Epithelial cell of alveolus of lung (primary cell): ENCODE data around the gene MAPK8. TPM values are rescaled to one million over a fixed set of nuclear protein-coding genes. Genes with fewer than 3 reads are reported as not detected.

Experiments used
- total RNA-seq: library from RNA; depleted of rRNA; stranded (reverse); fragments of >200 nt; gene quantifications from 2 replicates; pipeline ENCODE4 v1.2.1, GENCODE V29; 2015

The MAPK8 gene
- total RNA-seq = 34.7 and 44.9 TPM in 2 replicates

DNA sequence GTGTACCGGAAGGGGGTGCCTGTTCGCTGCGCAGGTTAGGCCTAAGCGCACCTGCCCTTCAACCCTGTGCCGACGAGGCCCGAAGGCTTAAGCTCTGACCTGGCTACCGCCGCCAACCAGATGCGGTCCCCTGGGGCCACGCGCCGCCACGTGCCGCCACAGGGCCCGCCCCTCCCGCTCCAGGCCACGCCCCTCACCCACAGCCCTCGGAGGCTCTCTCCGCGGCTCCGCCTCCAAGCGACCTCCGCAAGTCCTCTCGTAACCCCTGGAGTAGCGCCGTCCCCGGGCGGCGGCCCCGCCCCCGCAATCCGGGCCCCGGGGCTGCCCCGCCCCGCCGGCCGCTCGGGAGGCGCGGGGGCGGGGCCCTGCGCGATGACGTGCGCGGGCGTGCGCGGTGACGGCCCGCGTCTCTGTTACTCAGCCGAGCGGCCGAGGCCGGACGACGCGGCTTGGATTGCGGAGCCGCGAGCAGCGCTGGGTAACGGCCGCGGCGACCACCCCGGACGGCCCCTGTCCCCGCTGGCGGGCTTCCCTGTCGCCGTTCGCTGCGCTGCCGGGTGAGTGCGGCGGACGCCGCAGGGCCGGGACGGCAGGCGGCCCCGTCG is at the start of gene MAPK8:
Gene MAPK8, plus strand, starts transcription at position 413 of the 605 bp plus-strand sequence. CDS start 94,984 bp downstream, outside the sequence.

DNA sequence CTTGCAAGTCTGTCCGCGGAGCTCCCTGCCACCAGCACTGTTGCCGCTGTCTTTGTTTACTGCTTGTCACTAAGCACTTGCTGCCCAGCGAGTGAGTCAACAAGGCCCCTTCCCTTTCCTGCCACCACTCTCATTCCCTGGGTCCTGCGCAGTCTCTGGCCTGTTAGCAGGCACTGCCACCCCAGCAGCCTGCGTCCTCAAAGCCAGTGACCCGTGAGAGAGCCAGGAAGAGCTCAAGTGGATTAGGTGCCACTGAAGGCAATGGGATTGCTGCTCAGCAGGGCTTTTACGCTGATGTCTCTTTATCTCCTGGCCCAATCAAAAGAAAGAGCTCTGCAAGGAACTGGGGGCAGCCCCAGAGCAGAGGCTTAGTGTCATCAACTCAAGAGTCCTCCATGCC is 31.8 kb upstream of the MAPK8 start, which contains the start of gene FRMPD2:
Gene FRMPD2, minus strand, starts transcription at position 61 of the 400 bp plus-strand sequence. CDS start 129 bp downstream, outside the sequence.

Other genes starting within 250 kb of the MAPK8 start
- 0.13 TPM in 1 of 2 replicates, not detected in the other for gene FRMPD2, start 32.0 kb upstream of the MAPK8 start, total RNA-seq